Stimulated activated CD4-positive, alpha-beta T cell treated with anti-CD3 and anti-CD28 coated beads, Interleukin-2, amount 100 ng/mL, for 48 hours (primary cell): ENCODE measurements around the gene MAN1A2.
"Not testable (repeated sequence)": the region's sequence is repeated elsewhere in the genome, so short reads cannot be mapped to it uniquely, and the experiment has no call there.

ENCODE experiments used
- DNase-seq, 2 donors: peaks; one replicate each; pipeline ENCODE4 v3.0.0-alpha.2; 2020

The MAN1A2 gene

GRCh38 chr1:117511273-117511672, 144.0 kb downstream of the MAN1A2 start:
- no peak for DNase-seq

DNA sequence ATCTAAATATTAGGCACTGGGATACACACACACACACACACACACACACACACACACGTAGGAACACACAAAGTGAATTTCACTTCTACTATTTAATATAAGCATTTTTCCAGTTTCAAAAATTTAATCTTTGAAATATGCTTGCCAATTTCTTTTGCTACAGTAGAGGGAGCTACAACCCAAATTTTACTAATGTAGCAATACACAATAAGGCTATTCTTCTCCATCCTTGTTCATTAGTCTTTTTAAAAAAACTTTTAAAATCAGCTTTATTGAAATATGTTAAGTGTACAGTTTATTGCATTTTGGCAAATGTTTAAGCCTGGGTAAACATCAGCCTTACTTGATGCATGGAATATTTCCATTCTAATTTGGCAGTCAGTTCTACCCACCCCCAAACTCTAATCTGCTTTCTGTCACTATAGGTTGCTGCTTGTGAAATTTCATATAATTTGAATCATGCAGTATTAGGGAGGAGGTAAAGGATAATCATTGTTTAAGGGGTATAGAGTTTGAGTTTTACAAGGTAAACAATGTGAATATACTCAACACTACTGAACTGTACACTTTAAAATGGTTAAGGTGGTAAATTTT, 145.6 kb downstream of the MAN1A2 start:
- no peak for DNase-seq

DNA sequence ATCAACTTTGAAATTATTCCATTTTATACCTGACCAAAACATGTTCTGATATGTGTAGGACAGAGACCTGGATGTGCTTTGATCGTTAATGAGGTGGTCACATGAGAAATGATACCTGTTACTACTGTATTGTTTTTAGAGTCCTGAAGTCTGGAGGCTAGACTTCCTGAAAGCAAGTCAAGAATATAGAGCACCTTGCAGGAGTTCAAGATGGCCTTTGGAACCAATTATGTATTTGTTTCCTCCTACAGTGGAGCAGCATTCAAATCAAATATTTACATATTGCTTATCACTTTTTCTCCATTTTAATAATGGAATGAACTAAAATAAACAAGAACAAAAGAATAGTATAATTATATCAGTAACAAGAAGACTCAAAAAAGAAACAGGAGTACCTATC, 155.9 kb downstream of the MAN1A2 start:
- no peak for DNase-seq

DNA sequence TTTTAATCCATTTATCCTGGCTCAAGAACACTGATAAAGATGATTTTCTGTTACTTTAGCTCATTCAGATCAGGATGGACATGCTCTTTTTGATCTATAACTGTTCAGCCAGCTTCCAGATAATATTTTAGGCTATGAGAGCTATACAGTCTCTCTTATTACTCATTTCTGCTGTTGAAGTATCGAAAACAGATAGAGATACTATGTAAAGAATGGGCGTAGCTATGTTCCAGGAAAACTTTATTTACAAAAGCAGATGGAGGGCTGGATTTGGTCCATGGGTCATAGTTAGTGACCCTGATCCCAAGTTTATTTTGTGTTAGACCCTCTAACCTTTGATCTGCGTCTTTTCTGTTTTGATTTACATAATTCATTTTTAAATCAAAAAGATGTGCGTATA, 159.8 kb downstream of the MAN1A2 start:
- no peak for DNase-seq

DNA sequence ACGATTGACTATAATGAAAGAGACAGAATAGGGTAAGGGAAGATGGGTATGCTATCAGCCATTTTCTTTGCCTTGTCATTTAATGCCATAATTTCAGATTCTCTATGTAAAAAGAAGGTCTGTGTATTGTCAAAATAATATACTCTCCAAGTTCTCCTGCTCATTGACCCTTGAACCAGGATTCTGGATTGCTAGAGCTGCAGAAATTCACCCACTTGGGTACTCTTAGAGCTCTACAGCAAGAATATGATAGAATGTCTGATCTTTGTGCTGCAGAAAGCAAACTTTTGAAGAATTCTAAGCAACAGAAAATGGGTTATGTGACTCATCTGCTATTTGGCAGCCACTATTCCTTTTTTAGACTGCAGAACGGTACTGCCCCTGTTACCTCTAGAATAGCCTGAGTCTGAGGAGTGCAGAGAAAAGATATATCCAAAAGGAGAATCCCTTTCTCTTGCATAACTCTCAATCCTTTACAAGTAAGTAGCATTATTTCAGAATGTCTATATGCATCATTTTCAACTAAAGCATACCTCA, 160.4 kb downstream of the MAN1A2 start:
- no peak for DNase-seq

DNA sequence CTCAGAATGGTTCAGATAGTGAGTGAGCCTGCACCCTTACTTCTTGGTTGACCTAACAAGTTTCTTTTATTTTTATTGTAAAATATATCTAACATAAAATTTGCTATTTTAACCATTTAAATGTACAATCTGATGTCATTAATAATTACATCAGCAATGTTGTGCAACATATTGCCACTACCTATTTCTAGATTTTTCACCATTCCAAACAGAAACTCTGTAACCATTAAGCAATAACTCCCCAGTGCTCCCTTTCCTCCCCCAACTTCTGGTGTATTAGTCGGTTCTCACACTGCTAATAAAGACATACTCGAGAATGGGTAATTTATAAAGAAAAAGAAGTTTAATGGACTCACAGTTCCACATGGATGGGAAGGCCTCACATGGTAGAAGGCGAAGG, 162.4 kb downstream of the MAN1A2 start:
- no peak for DNase-seq

DNA sequence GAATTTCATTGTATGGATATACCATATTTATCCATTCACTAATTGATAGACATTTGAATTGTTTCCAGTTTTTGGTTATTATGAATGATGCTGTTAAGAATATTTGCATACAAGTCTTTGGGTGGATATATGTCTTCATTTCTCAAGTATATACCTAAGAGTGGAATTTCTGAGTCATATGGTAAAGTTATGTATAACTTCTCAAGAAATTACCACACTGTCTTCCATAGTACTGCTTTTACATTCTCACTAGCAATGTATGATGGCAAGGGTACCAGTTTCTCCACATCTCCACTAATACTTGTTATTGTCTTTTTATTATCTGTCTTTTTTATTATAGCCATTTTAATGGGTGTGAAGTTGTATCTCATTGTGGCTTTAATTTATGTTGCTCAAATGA, 164.0 kb downstream of the MAN1A2 start:
- no peak for DNase-seq

DNA sequence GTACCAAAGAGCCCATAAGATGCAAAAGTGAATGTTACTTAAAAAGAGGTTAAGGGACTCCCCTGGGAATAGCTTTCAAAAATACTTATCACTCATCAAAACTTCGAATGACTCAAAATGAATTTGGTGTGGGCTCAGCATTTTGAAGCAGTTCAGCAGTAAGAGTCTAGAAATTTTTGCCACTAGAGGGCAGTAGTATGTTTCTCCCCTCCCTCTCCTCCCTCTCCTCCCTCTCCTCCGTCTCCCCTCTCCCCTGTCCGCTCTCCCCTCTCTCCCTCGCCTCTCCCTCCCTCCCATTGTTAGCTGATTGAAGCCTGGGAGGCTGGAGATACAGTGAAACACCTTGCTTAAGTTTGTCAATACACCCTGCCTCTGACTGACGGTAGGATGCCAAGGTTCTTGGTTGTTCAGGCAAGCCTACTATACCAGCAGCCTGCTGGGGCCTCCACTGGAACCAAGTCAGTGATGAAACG, 167.8 kb downstream of the MAN1A2 start:
- DNase-seq = peak; percentile 21 to 29

DNA sequence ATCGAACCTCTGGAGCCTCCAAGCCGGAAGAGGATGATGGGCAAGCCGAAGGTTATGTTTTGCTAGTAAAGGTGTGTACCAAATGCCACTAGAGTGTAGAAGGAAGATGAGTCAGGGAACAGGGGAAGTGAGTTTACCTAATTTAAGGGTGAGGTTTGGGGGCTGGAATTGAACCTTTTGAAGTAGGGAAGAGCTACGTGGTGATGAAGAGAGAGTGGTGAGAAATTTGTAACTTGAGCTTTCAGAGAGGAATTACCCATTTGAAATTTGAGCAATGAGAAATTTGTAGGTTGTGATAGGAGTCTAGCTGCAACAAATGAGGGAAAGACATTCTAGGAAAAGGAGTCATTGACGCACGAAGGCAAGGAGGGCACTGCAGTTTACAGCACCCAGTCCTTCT, 168.6 kb downstream of the MAN1A2 start:
- DNase-seq = no peak

DNA sequence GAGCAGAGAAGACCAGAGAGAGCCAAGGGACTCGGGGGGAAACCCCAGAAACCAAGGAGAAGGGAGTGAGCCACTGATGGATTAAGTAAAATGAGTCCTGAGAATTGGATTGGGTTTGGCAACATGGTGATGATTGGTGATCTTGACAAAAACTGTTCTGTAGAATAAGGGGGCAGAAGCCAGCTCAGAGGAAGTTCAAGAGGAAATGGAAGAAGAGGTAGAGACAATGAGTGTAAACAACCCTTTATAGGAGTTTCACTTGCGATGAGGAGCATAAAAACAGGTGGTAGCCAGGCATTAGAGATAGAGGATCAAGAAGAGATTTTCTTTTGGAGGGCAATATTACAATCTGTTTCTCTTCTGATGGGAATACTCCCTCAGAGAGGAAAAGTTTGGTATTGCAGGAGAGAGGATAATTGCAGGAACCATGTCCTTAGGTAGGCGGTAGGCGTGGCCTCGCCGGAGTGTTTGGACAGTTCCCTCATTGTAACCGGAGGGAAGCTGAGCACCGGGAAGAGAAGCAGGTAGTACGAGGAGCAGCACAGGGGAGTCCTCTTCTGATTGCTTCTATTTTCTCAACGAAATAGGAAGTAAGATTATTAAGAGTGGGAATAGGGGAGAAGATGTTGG, 170.2 kb downstream of the MAN1A2 start:
- DNase-seq = no peak

GRCh38 chr1:117540532-117540931, 173.3 kb downstream of the MAN1A2 start:
- DNase-seq = no peak

- DNase-seq = no peak
Observed at GRCh38 chr1:117541003-117541402, 173.8 kb downstream of the MAN1A2 start.

- no peak for DNase-seq
Observed at GRCh38 chr1:117541585-117541984, 174.3 kb downstream of the MAN1A2 start.

GRCh38 chr1:117544509-117545109, 177.4 kb downstream of the MAN1A2 start:
- DNase-seq = no peak

DNA sequence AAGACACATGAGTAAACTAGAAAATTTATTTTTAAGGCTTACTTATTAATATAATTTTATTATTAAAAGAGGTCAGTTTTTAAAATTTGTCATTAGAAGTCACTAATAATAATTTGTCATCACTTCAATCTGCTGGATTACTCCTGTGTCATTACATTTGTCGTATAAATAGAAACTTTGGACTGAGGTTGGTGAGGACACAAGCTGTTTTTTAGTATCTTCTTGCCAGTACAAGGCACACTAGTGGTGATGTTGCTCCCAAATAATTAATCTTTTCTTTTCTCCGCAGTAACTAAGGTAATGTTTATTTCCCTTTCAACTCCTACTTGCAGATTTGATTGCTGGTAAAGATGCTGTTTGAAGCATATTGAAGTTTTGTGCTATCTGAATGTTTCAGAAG, 179.2 kb downstream of the MAN1A2 start:
- DNase-seq = no peak

DNA sequence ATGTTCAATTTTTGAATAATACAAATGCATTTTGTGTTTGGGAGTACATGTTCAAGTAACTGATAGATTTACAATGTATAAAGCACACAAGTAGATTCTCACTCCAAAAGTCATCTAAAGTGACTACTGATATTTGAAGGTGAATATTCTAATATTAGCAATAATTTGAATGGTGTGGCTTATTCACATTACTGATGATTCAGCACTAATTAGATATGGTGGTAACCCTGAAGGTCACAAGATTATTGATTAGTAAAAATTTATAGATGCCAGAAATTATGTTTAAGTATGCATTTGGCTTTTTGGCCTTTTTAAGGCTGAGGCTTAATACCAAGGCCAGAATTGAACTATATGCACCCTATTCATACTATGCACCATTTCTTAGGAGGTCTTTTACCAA, 186.2 kb downstream of the MAN1A2 start:
- no peak for DNase-seq

DNA sequence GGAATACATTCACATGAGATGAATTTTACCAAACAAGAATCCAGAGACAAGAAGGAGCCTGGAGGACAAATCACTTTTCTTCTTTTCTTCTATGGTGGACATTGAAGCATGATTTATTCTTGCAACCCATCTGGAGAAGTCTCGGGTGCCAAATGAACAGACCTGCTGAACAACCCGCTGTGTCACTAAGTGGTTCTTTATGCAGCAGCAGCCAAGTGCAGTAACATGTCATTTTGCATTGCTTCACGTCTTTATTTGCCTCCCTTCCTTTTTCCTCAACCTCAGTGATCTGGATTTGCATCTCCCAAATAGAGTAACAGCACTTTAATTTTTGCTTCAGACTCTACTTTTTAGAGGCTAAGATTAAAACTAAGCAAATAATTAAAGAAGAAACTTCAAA, 188.6 kb downstream of the MAN1A2 start:
- DNase-seq = no peak

- DNase-seq = no peak
Observed at GRCh38 chr1:117556341-117556740, 189.1 kb downstream of the MAN1A2 start.

- DNase-seq = no peak
Observed at GRCh38 chr1:117556976-117557375, 189.7 kb downstream of the MAN1A2 start.

- not testable (repeated sequence) for DNase-seq
Observed at GRCh38 chr1:117558451-117558850, 191.2 kb downstream of the MAN1A2 start.

DNA sequence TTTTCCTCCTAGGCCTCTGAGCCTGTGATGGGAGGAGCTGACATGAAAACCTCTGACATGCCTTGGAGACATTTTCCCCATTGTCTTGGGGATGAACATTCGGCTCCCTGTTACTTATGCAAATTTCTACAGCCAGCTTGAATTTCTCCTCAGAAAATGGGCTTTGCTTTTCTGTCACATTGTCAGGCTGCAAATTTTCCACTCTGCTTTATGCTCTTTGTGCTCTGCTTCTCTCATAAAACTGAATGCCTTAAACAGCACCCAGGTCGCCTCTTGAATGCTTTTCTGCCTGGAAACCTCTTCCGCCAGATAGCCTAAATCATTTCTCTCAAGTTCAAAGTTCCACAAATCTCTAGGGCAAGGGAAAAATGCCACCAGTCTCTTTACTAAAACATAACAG, 191.9 kb downstream of the MAN1A2 start:
- no peak for DNase-seq

DNA sequence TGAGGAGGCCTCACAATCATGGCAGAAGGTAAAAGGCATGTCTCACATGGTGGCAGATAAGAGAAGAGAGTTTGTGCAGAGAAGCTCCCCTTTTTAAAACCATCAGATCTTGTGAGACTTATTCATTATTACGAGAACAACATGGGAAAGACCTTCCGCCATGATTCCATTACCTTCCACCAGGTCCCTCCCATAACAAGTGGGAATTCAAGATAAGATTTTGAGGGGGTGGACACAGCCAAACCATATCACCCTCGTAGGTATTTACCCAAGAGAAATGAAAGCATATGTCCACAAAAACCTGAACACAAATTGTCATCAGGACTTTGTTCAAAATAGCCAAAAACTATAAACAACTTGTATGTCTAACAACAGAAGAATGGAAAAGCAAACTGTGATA, 192.7 kb downstream of the MAN1A2 start:
- DNase-seq = no peak

- DNase-seq = no peak
Observed at GRCh38 chr1:117561071-117561470, 193.8 kb downstream of the MAN1A2 start.

DNA sequence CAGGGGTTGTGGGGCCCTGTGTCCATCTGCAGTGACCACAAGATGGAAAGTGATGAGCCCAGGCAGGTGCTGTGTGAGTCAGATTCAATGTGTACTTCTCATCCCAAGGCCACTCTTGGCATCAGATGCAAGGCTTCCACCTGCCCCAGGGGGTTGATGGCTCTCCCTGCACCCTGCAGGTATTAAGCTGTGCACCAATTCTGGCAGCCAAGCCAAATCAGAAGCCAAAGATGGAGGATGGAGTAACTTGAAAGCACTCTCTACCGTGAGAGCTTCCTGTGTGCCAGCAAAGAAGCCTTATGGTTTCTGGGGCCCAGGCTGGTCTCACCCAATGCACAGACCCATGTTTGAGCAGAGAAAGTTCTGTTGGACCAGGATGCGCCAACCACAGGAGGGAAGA, 194.3 kb downstream of the MAN1A2 start:
- no peak for DNase-seq
